Prostate gland (tissue), 2 donors: ENCODE results near the gene YBX2. TPM values are rescaled to one million over a fixed set of nuclear protein-coding genes. Genes with fewer than 3 reads are reported as not detected.
"Not testable (repeated sequence)": the region's sequence is repeated elsewhere in the genome, so short reads cannot be mapped to it uniquely, and the experiment has no call there.

Experiments
- DNase-seq: peaks from one replicate; pipeline ENCODE4 v3.0.0-alpha.2; 2019; ENCODE audit warnings: low spot score
- H3K27ac ChIP-seq, 2 donors: fragments of 200-600 bp; sonication (generic); 2 replicates each; pipeline ENCODE4 v1.5.1; 2017 to 2019
- H3K27me3 ChIP-seq: fragments of 200-600 bp; sonication (generic); replicated peaks from 2 replicates; pipeline ENCODE4 v1.5.1; 2019; ENCODE audit not compliant: insufficient read depth
- H3K36me3 ChIP-seq, 2 donors: fragments of 200-600 bp; sonication (generic); 1 replicate in 1 of 2; 2 replicates in 1 of 2; pipeline versions ENCODE4 v1.5.1 to v1.8.1; 2017 to 2019
- H3K4me1 ChIP-seq: fragments of 200-600 bp; sonication (generic); replicated peaks from 2 replicates; pipeline ENCODE4 v1.5.1; 2019
- H3K4me3 ChIP-seq, 2 donors: fragments of 200-600 bp; sonication (generic); 2 replicates each; pipeline ENCODE4 v1.5.1; 2017 to 2019
- H3K9me3 ChIP-seq: fragments of 200-600 bp; sonication (generic); 2 replicates; pipeline ENCODE4 v1.5.1; 2017
- POLR2A ChIP-seq: fragments of 450-650 bp; IDR thresholded peaks from one replicate; pipeline ENCODE4 v1.6.1; 2016; ENCODE audit warnings: antibody characterized with exemption, mild to moderate bottlenecking
- POLR2AphosphoS5 ChIP-seq: sonication (generic); formaldehyde crosslinking; IDR thresholded peaks from one replicate; pipeline ENCODE4 v1.6.1; 2017; ENCODE audit warnings: antibody characterized with exemption
- WGBS: methylation state at CpG from one replicate; pipeline ENCODE4 v1.1.5; 2018; 5-methylcytosine and 5-hydroxymethylcytosine counted together
- intact Hi-C: fragments of 100-400 bp; cut with DNase I; formaldehyde crosslinking; loops from one replicate; pipeline ENCODE4 v1.14.2; 2022
- total RNA-seq, 2 donors: library from RNA; depleted of rRNA; stranded (reverse); fragments of >200 nt; gene quantifications; one replicate each; pipeline ENCODE4 v1.1.0, GENCODE V29; 2016
- TF ChIP-seq, protein P1 (sequence below), 4 experiments: fragments of 200-600 bp in 2 of 4; fragments of 450-650 bp in 2 of 4; sonication (generic) in 2 of 4; IDR thresholded peaks; 1 replicate in 3 of 4; 2 replicates in 1 of 4; pipeline ENCODE4 v1.5.1; 2016 to 2019; ENCODE audit warnings: antibody characterized with exemption in 4 of 4, mild to moderate bottlenecking in 2 of 4, moderate library complexity in 2 of 4

The YBX2 gene
- total RNA-seq = 10 to 100 TPM in 1 of 2 donors, under 1 TPM in 1; 0.64 to 49.1 TPM

DNA sequence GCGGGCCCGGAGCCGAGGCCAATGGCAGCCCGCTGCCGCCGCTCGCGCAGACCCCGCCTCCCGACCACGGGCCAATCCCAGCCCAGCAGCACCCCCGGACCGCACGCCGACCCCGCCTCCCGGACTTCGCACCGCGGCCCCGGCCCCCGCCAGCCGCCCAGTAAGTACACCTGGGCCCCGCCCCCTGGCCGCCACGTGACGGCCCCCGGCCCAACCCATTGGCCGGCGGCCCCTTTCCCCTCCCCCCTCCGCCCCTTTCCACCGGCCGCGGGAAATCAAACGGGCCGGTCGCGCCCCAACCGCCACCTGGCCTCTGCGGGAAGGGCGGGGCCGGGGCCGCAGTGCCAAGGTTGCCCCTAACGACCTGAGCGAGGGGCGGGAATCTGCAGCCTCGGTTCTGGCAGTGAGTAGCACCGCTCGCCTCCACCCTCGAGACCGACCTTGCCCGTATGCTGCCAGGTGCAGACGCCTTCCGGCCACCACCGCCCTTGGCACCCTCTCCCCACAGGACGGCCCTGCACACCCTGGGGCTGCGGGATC, at the start of gene YBX2:
TSS of gene YBX2 (minus strand) at position 26 of the 540 bp plus-strand sequence. CDS start 139 bp downstream, outside the sequence.
- WGBS = 3% methylated on average over 57 of the region's 57 CpGs
- Histone ChIP-seq H3K27ac (no peak within 1 kb of the TSS), H3K4me3 (peak within 1 kb of the TSS; percentile 3 to 23), H3K27me3 (no peaks in the 10 kb centered on the region), H3K36me3 (no peaks in the 10 kb centered on the region), H3K9me3 (no peaks in the 10 kb centered on the region), H3K4me1 (peaks cover 13% of the 10 kb centered on the region)
- peak; percentile 57 for DNase-seq
- TF ChIP-seq, protein P1, sequence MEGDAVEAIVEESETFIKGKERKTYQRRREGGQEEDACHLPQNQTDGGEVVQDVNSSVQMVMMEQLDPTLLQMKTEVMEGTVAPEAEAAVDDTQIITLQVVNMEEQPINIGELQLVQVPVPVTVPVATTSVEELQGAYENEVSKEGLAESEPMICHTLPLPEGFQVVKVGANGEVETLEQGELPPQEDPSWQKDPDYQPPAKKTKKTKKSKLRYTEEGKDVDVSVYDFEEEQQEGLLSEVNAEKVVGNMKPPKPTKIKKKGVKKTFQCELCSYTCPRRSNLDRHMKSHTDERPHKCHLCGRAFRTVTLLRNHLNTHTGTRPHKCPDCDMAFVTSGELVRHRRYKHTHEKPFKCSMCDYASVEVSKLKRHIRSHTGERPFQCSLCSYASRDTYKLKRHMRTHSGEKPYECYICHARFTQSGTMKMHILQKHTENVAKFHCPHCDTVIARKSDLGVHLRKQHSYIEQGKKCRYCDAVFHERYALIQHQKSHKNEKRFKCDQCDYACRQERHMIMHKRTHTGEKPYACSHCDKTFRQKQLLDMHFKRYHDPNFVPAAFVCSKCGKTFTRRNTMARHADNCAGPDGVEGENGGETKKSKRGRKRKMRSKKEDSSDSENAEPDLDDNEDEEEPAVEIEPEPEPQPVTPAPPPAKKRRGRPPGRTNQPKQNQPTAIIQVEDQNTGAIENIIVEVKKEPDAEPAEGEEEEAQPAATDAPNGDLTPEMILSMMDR (IDR thresholded peaks at IDR 0.05) = no peak
- TF ChIP-seq POLR2A (no peak), POLR2AphosphoS5 (no peak)
- intact Hi-C loops = no loop called here

DNA sequence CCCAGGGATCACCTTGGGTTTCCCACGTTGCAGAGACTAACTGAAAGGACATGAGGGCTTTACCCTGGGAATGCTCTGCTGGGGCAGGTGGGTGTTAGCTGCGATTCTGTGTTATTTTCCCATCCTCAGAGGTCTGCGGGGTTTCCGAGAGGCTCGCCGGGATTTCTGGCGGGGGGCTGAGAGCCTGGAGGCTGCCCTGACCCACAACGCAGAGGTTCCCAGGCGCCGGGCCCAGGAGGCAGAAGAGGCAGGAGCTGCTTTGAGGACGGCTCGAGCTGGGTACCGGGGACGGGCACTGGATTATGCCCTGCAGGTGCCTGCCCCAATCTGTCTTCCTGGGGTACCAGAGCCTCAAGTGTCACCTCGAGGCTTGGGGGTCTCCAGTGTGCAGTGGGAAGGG, 48.8 kb upstream of the YBX2 start:
- Histone ChIP-seq H3K4me1 (no peaks in the 10 kb centered on the region), H3K36me3 (no peaks in the 10 kb centered on the region), H3K27ac (no peak overlapping the region), H3K4me3 (no peak overlapping the region), H3K9me3 (no peaks in the 10 kb centered on the region), H3K27me3 (no peaks in the 10 kb centered on the region)
- WGBS = 69% methylated on average over 15 of the region's 15 CpGs
- TF ChIP-seq POLR2A (no peak), POLR2AphosphoS5 (no peak)
- TF ChIP-seq, protein P1 (IDR thresholded peaks at IDR 0.05) = no peak
- intact Hi-C loops = no loop called here
- DNase-seq = no peak

DNA sequence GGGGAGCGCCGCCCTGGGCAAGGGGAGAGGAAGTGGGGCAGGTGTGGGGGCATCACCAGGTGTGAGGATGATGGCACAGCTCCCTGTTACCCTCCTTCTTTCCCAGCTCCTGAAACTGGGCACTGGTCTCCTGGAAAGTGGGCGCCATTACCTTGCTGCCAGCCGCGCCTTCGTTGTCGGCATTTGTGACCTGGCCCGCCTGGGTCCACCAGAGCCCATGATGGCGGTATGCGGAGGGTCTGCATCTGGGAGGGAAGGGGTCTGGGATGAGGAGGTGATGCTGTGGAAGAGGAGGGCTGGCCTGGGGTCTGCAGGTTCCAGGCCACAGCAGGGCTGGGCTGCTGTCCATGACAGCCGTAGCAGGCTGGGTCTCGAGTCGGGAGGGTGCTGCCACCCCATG, 47.4 kb upstream of the YBX2 start:
- intact Hi-C loops = no loop called here
- H3K4me1 ChIP-seq = no peaks in the 10 kb centered on the region
- no peak for TF ChIP-seq POLR2AphosphoS5
- no peak for TF ChIP-seq POLR2A
- TF ChIP-seq, protein P1 (IDR thresholded peaks at IDR 0.05) = no peak
- WGBS = 93% methylated on average over 13 of the region's 13 CpGs
- H3K27ac ChIP-seq = no peak overlapping the region
- no peak overlapping the region for H3K4me3 ChIP-seq
- H3K9me3 ChIP-seq = no peaks in the 10 kb centered on the region
- no peaks in the 10 kb centered on the region for H3K27me3 ChIP-seq
- H3K36me3 ChIP-seq = no peaks in the 10 kb centered on the region
- no peak for DNase-seq

DNA sequence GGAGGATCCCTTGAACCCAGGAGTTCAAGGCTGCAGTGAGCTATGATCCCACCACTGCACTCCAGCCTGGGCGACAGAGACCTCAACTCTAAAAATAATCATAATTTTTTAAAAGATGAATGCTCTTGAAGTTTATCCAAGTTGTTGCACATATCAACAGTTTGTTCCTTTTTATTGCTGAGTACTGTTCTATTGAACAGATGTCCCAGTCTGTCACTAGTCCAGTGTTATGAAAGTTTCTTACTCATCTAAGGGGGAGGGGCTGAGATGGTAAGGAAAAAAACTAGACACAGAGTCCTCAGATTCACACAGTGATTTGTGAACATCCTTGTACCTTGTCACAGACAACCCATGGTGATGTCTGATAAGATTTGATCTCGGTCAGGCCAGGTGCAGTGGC, 45.7 kb upstream of the YBX2 start:
- DNase-seq = no peak
- H3K36me3 ChIP-seq = no peaks in the 10 kb centered on the region
- no peak overlapping the region for H3K27ac ChIP-seq
- no peak overlapping the region for H3K4me3 ChIP-seq
- no peaks in the 10 kb centered on the region for H3K4me1 ChIP-seq
- peak; percentile 33 for TF ChIP-seq POLR2AphosphoS5
- TF ChIP-seq POLR2A = no peak
- intact Hi-C loops = no loop called here
- no peaks in the 10 kb centered on the region for H3K27me3 ChIP-seq
- H3K9me3 ChIP-seq = no peaks in the 10 kb centered on the region
- WGBS = 32% methylated on average over 2 of the region's 2 CpGs

DNA sequence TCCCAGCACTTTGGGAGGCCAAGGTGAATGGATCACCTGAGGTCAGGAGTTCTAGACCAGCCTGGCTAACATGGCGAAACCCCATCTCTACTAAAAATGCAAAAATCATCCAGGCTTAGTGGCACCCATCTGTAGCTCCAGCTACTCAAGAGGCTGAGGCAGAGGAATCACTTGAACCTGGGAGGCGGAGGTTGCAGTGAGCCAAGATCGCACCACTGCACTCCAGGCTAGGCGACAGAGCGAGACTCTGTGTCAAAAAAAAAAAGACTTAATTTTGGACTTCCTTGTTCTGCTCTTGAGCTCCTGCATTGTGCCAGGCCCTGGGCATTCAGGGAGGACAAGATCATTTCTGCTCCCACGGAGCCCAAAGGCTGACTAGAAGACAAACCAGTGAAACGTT, 43.2 kb upstream of the YBX2 start:
- 72% methylated on average over 7 of the region's 7 CpGs for WGBS
- H3K27ac ChIP-seq, H3K4me1 ChIP-seq, intact Hi-C loops, H3K9me3 ChIP-seq, H3K27me3 ChIP-seq, DNase-seq, H3K36me3 ChIP-seq, H3K4me3 ChIP-seq: not testable (repeated sequence)
